ENCODE measurements around the gene SAMD10. TPM values are rescaled to one million over a fixed set of nuclear protein-coding genes. Genes with fewer than 3 reads are reported as not detected.

The SAMD10 gene
- total RNA-seq, 6 donors from 2014 or later = 2.6 to 7.2 (median 4.7) TPM

DNA sequence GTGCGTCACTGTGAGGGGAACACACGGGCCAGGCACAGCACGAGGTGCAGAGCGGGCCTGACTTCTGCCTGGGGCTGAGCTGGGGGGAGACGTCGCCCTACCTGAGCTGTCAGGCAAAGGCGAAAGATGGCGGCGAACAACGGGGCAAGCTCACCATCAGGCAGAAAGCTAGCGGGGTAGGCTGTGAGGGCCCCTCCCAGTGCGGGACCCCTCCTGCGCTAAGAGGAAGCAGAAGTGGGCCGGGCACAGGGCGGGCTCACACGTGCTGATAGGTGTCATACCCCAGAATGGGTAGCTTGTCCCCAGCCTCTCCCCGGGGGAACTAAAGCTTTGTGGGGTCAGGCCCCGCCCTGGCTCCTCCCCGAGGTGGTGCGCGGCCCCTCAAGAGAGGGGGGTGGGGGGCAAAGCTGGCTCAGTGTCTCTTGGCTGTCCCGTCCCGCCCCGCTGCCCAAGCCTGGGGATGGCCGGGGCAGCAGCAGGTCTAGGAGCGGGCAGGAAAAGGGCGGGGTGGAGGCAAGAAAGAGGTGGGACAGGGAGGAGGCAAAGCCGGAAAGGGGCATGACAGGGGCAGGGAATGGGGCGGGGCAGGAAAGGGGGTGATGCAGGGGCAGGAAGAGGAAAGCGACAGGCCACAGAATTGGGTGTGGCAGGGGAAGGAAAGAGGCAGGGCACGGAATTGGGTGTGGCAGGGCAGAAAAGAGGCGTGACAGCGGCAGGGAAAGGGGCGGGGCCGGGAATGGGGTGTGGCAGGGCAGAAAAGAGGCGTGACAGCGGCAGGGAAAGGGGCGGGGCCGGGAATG lies 38.0 kb downstream of the SAMD10 start:
- peak overlapping the region; percentile 82 to 91 (median 83) for H3K27ac ChIP-seq
- H3K36me3 ChIP-seq = peaks cover 8 to 78% (median 62%) of the 10 kb centered on the region in 4 donors
- peak; percentile 72 to 86 for DNase-seq
- H3K27me3 ChIP-seq = no peaks in the 10 kb centered on the region
- TF ChIP-seq, protein P1, sequence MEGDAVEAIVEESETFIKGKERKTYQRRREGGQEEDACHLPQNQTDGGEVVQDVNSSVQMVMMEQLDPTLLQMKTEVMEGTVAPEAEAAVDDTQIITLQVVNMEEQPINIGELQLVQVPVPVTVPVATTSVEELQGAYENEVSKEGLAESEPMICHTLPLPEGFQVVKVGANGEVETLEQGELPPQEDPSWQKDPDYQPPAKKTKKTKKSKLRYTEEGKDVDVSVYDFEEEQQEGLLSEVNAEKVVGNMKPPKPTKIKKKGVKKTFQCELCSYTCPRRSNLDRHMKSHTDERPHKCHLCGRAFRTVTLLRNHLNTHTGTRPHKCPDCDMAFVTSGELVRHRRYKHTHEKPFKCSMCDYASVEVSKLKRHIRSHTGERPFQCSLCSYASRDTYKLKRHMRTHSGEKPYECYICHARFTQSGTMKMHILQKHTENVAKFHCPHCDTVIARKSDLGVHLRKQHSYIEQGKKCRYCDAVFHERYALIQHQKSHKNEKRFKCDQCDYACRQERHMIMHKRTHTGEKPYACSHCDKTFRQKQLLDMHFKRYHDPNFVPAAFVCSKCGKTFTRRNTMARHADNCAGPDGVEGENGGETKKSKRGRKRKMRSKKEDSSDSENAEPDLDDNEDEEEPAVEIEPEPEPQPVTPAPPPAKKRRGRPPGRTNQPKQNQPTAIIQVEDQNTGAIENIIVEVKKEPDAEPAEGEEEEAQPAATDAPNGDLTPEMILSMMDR (IDR thresholded peaks at IDR 0.05) = no peak
- TF ChIP-seq POLR2AphosphoS5 (IDR thresholded peaks at IDR 0.05) (peak; percentile 25 to 29), POLR2A (IDR thresholded peaks at IDR 0.05) (no peak)
- H3K4me3 ChIP-seq = peak overlapping the region in 1 of 4 donors; percentile 23
- 63 to 66% methylated on average over 22 to 28 of the region's 39 CpGs for WGBS, 2 donors
- peak; percentile 31 to 65 for ATAC-seq (ENCODE audit: low FRiP score in 2 of 2)
- H3K4me1 ChIP-seq = peaks cover 15 to 29% (median 19%) of the 10 kb centered on the region in 4 donors
- no peaks in the 10 kb centered on the region for H3K9me3 ChIP-seq

DNA sequence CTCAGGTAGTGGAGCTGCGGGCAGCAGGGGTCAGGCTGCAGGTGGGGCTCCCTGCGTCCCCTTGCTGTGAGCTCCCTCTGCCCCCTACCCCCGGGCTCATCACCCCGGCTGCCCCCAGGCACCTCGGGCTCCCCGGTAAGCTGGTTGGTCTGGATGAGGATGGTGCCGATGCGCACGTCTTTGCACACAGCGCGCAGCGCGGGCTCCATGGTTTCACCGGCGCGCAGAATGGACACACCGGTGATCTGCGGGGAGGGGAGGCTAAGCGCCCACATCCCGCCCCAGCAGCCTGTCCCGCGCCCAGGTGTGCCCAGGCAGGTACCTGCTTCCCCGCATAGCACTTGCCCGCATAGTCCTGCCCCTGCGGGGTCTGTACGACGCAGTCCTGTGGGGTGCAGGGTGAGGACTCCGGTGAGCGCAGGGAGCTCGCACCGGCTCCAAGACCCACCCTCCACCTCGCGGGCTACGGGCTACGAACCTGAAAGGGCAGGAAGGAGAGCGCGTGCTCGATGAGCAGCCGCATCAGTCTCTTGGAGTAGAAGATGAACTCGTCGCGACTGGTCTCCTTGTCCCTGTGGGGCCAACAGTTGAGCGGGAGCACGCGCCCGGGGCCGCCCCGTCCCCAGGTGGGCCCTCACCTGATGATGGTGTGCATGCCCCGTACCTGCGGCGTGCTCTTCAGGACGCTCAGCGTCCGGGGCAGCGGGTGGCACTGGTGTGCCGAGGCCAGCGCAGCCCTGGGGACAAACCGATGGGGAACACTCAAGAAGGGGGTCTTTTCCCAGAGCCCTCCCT lies 38.8 kb downstream of the SAMD10 start:
- ATAC-seq (ENCODE audit: low FRiP score in 2 of 2) (no peak), DNase-seq (peak in 1 of 2 donors; percentile 86)
- Histone ChIP-seq H3K9me3 (no peaks in the 10 kb centered on the region), H3K4me1 (peaks cover 15 to 29% (median 19%) of the 10 kb centered on the region in 4 donors), H3K36me3 (peaks cover 8 to 77% (median 60%) of the 10 kb centered on the region in 4 donors), H3K4me3 (no peak overlapping the region), H3K27ac (peak overlapping the region; percentile 82 to 91 (median 83)), H3K27me3 (no peaks in the 10 kb centered on the region)
- 94% methylated on average over 27 to 56 of the region's 58 CpGs for WGBS, 2 donors
- no peak for TF ChIP-seq POLR2A (IDR thresholded peaks at IDR 0.05)
- TF ChIP-seq, protein P1 (IDR thresholded peaks at IDR 0.05) = no peak
- no peak for TF ChIP-seq POLR2AphosphoS5 (IDR thresholded peaks at IDR 0.05)
- TF ChIP-seq EP300 (IDR thresholded peaks at IDR 0.05) = no peak

DNA sequence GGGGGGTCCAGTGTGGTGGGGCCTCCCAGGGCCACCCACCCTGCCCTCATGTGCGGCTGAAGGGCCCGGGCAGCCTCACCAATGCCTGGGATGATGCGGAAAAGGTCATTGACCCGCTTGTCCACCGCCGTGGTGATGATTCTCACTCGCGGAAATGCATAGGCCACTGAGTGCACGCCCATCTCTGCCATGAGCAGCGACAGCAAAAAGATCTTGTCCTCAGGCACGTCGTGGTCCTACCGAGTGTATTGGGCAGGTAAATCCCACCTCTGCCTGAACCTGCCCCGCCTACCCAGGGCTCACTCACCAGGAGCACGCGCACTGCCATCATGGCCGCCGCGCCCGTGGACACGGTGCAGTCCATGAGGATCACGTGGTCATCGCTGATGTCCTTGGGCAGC lies 39.4 kb downstream of the SAMD10 start:
- no peak for DNase-seq
- Histone ChIP-seq H3K4me3 (no peak overlapping the region), H3K4me1 (peaks cover 15 to 29% (median 19%) of the 10 kb centered on the region in 4 donors), H3K9me3 (no peaks in the 10 kb centered on the region), H3K27me3 (no peaks in the 10 kb centered on the region), H3K27ac (no peak overlapping the region), H3K36me3 (peaks cover 8 to 77% (median 59%) of the 10 kb centered on the region in 4 donors)
- ATAC-seq (ENCODE audit: low FRiP score in 2 of 2) = no peak
- 93 to 95% methylated on average over 12 to 19 of the region's 23 CpGs for WGBS, 2 donors
- no peak for TF ChIP-seq EP300 (IDR thresholded peaks at IDR 0.05)
- no peak for TF ChIP-seq POLR2AphosphoS5 (IDR thresholded peaks at IDR 0.05)
- TF ChIP-seq, protein P1 (IDR thresholded peaks at IDR 0.05) = no peak

DNA sequence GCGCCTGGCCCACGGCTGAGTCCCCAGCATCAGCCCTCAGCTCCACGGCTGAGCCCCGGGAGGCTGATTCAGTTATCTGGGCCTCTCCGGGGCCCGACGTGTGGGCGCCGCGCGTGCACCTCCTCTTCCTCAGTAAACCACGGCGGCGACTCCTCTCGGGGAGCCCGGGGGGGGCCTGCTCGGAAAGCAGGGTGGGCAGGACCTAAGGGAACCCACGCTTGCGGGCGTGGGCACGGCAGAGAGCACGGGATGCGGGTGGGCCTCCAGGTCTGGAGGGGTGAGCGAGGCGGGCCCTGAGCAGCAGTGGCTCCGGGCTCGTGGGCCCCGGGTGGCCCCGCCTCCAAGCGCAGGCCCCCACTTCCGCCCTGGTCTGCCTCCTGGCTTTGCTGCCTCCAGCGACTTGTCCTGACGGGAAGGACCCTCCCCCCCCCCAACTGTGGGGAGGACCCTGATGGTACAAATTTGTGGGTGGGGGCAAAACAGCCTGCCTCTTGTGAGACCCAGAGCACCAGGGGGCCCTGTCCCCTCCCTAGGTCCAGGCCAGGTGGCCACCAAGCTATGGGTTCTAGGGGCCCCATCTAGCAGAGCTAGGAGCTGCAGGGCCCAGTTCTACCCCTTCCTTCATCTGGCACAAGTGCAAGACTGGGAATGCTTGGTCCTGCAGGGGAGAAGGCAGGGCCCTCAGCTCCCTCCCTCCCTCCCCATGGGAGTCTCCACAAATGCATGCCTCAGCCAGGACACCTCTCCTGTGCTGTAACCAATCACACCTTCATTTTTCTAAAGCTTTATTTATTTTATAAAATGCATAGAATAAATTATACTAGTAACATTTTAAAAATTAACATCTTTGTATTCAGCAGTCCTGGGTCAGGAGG lies 40.1 kb downstream of the SAMD10 start:
- TF ChIP-seq EP300 (IDR thresholded peaks at IDR 0.05) (no peak), POLR2AphosphoS5 (IDR thresholded peaks at IDR 0.05) (no peak), POLR2A (IDR thresholded peaks at IDR 0.05) (no peak)
- TF ChIP-seq, protein P1 (IDR thresholded peaks at IDR 0.05) = no peak
- ATAC-seq (ENCODE audit: low FRiP score in 2 of 2) = no peak
- DNase-seq = peak in 1 of 2 donors; percentile 83
- WGBS, 2 donors = 71 to 100% methylated on average over 4 to 33 of the region's 33 CpGs
- Histone ChIP-seq H3K27me3 (no peaks in the 10 kb centered on the region), H3K27ac (peak overlapping the region in 2 of 4 donors; percentile 2 to 10), H3K4me1 (peaks cover 15 to 29% (median 19%) of the 10 kb centered on the region in 4 donors), H3K4me3 (no peak overlapping the region), H3K9me3 (no peaks in the 10 kb centered on the region), H3K36me3 (peaks cover 8 to 77% (median 58%) of the 10 kb centered on the region in 4 donors)
